SK-N-SH treated with all-trans-retinoic acid at 6 μM for 48 hours (cell line): ENCODE measurements around the gene PGPEP1.

Experiments used
- ATAC-seq: fragments of 200-7000 bp; cut with Tn5 transposase; 3 replicates; pipeline ENCODE4 v1.9.1; 2020; ENCODE audit warnings: mild to moderate bottlenecking, moderate library complexity
- BACH2 ChIP-seq: fragments of 250-450 bp; sonication (Bioruptor Pico); IDR thresholded peaks from 2 replicates; pipeline ENCODE4 v1.9.0; 2021; ENCODE audit warnings: mild to moderate bottlenecking, borderline replicate concordance
- CREB5 ChIP-seq: fragments of 250-450 bp; sonication (Bioruptor Pico); IDR thresholded peaks from 2 replicates; pipeline ENCODE4 v1.5.1; 2020; ENCODE audit warnings: low read depth, mild to moderate bottlenecking, moderate library complexity
- CSDC2 ChIP-seq: fragments of 250-450 bp; sonication (Bioruptor Pico); IDR thresholded peaks from 2 replicates; pipeline ENCODE4 v1.5.0; 2020; ENCODE audit warnings: mild to moderate bottlenecking, moderate library complexity
- CSRNP3 ChIP-seq: fragments of 250-450 bp; sonication (Bioruptor Pico); IDR thresholded peaks from 2 replicates; pipeline ENCODE4 v1.5.1; 2021; ENCODE audit warnings: mild to moderate bottlenecking, moderate library complexity
- ESRRG ChIP-seq: fragments of 250-450 bp; sonication (Bioruptor Pico); IDR thresholded peaks from 2 replicates; pipeline ENCODE4 v1.6.1; 2021; ENCODE audit warnings: mild to moderate bottlenecking
- GLIS3 ChIP-seq: fragments of 250-450 bp; sonication (Bioruptor Pico); IDR thresholded peaks from 2 replicates; pipeline ENCODE4 v1.5.0; 2020; ENCODE audit warnings: mild to moderate bottlenecking, moderate library complexity
- ISL1 ChIP-seq: fragments of 250-450 bp; sonication (Bioruptor Pico); IDR thresholded peaks from 2 replicates; pipeline ENCODE4 v2.1.2; 2022; ENCODE audit warnings: mild to moderate bottlenecking, moderate library complexity
- OSR1 ChIP-seq: fragments of 250-450 bp; sonication (Bioruptor Pico); IDR thresholded peaks from 2 replicates; pipeline ENCODE4 v1.8.0; 2022; ENCODE audit warnings: moderate library complexity, mild to moderate bottlenecking, inconsistent platforms
- PATZ1 ChIP-seq: fragments of 250-450 bp; sonication (Bioruptor Pico); IDR thresholded peaks from 2 replicates; pipeline ENCODE4 v1.8.0; 2020; ENCODE audit warnings: mild to moderate bottlenecking, moderate library complexity, borderline replicate concordance
- POU6F1 ChIP-seq: fragments of 250-450 bp; sonication (Bioruptor Pico); IDR thresholded peaks from 2 replicates; pipeline ENCODE4 v1.8.0; 2021; ENCODE audit warnings: low read depth, mild to moderate bottlenecking, moderate library complexity, borderline replicate concordance
- PPARA ChIP-seq: fragments of 250-450 bp; sonication (Bioruptor Pico); IDR thresholded peaks from 2 replicates; pipeline ENCODE4 v1.5.0; 2020; ENCODE audit warnings: mild to moderate bottlenecking, borderline replicate concordance
- RARB ChIP-seq: fragments of 250-450 bp; sonication (Bioruptor Pico); IDR thresholded peaks from 2 replicates; pipeline ENCODE4 v1.8.0; 2021; ENCODE audit warnings: mild to moderate bottlenecking, moderate library complexity
- SNAI2 ChIP-seq: fragments of 250-450 bp; sonication (Bioruptor Pico); IDR thresholded peaks from 2 replicates; pipeline ENCODE4 v1.5.0; 2020; ENCODE audit warnings: mild to moderate bottlenecking, moderate library complexity
- TCF4 ChIP-seq: fragments of 250-450 bp; sonication (Bioruptor Pico); IDR thresholded peaks from 2 replicates; pipeline ENCODE4 v1.8.0; 2021; ENCODE audit warnings: mild to moderate bottlenecking, moderate library complexity, borderline replicate concordance
- TOX ChIP-seq: fragments of 250-450 bp; sonication (Bioruptor Pico); IDR thresholded peaks from 2 replicates; pipeline ENCODE4 v1.8.0; 2021; ENCODE audit warnings: mild to moderate bottlenecking, moderate library complexity, borderline replicate concordance
- ZC3H10 ChIP-seq: fragments of 250-450 bp; sonication (Bioruptor Pico); IDR thresholded peaks from 2 replicates; pipeline ENCODE4 v1.5.1; 2021; ENCODE audit warnings: mild to moderate bottlenecking, moderate library complexity
- ZFP3 ChIP-seq: fragments of 250-450 bp; sonication (Bioruptor Pico); IDR thresholded peaks from 2 replicates; pipeline ENCODE4 v1.5.0; 2020; ENCODE audit warnings: mild to moderate bottlenecking, moderate library complexity
- ZFP30 ChIP-seq: fragments of 450-650 bp; formaldehyde crosslinking; IDR thresholded peaks from 2 replicates; pipeline ENCODE4 v1.5.0; 2022; ENCODE audit warnings: mild to moderate bottlenecking, moderate library complexity
- ZNF70 ChIP-seq: fragments of 450-650 bp; formaldehyde crosslinking; IDR thresholded peaks from 2 replicates; pipeline ENCODE4 v1.5.0; 2020; ENCODE audit warnings: mild to moderate bottlenecking, moderate library complexity
- ZNF8 ChIP-seq: fragments of 450-650 bp; formaldehyde crosslinking; IDR thresholded peaks from 2 replicates; pipeline ENCODE4 v1.5.0; 2020; ENCODE audit warnings: mild to moderate bottlenecking, moderate library complexity

Gene PGPEP1

GRCh38 chr19:18292462-18292809 is 48.0 kb upstream of the PGPEP1 start:
- TF ChIP-seq TOX (CRISPR knock-in tag) (no peak), ZC3H10 (CRISPR knock-in tag) (no peak), ZNF8 (CRISPR knock-in tag) (no peak), PATZ1 (CRISPR knock-in tag) (no peak), BACH2 (no peak), ESRRG (CRISPR knock-in tag) (no peak), GLIS3 (CRISPR knock-in tag) (no peak), ZNF70 (CRISPR knock-in tag) (no peak; the same call in 1 of the 2 replicates), CSRNP3 (CRISPR knock-in tag) (no peak; the same call in 1 of the 2 replicates), SNAI2 (CRISPR knock-in tag) (no peak), OSR1 (CRISPR knock-in tag) (no peak), PPARA (CRISPR knock-in tag) (no peak), POU6F1 (CRISPR knock-in tag) (no peak), TCF4 (CRISPR knock-in tag) (no peak), RARB (CRISPR knock-in tag) (no peak), CSDC2 (CRISPR knock-in tag) (no peak), ISL1 (CRISPR knock-in tag) (no peak), ZFP3 (CRISPR knock-in tag) (no peak; the same call in 1 of the 2 replicates), CREB5 (CRISPR knock-in tag) (no peak), ZFP30 (CRISPR knock-in tag) (no peak)

GRCh38 chr19:18292810-18293641 is 47.4 kb upstream of the PGPEP1 start:
- peak; percentile 59 for ATAC-seq
- TF ChIP-seq POU6F1 (CRISPR knock-in tag) (0 out of 2 replicates have a peak, but pooled peaks have one; percentile 60), SNAI2 (CRISPR knock-in tag) (no peak), CREB5 (CRISPR knock-in tag) (no peak), ZNF8 (CRISPR knock-in tag) (no peak), TCF4 (CRISPR knock-in tag) (peak; percentile 33; the same call in 1 of the 2 replicates), PATZ1 (CRISPR knock-in tag) (peak; percentile 59; the same call in 1 of the 2 replicates)

More at GRCh38 chr19:18292462-18292809, 48.0 kb upstream of the PGPEP1 start:
- ATAC-seq, result no peak; the same call in 2 of the 3 replicates
